Spleen (tissue), 7 donors: ENCODE results near the gene TRPV4.

Source experiments
- CTCF ChIP-seq, 11 experiments: fragments of 200-600 bp in 7 of 11; fragments of 450-650 bp in 4 of 11; sonication (generic) in 4 of 11; IDR thresholded peaks in 8 of 11; conservative IDR thresholded peaks in 3 of 11; 1 replicate in 7 of 11; 2 replicates in 4 of 11; pipeline versions ENCODE4 v1.4.0 to v1.8.0; 2016 to 2021; ENCODE audit warnings: antibody characterized with exemption in 11 of 11, inconsistent platforms in 4 of 11, mild to moderate bottlenecking in 1 of 11
- POLR2A ChIP-seq, 3 donors: fragments of 450-650 bp; IDR thresholded peaks; one replicate each; pipeline ENCODE4 v1.5.1; 2017; ENCODE audit warnings: antibody characterized with exemption in 3 of 3, mild to moderate bottlenecking in 1 of 3
- donor health status: DM: no; HTN: no; CAD: no; lungs with moderate emphysema.
- donor health status: DM: no; HTN: no; CAD: no.
- donor health status: DM: no; HTN: no; CAD: no.

DNA sequence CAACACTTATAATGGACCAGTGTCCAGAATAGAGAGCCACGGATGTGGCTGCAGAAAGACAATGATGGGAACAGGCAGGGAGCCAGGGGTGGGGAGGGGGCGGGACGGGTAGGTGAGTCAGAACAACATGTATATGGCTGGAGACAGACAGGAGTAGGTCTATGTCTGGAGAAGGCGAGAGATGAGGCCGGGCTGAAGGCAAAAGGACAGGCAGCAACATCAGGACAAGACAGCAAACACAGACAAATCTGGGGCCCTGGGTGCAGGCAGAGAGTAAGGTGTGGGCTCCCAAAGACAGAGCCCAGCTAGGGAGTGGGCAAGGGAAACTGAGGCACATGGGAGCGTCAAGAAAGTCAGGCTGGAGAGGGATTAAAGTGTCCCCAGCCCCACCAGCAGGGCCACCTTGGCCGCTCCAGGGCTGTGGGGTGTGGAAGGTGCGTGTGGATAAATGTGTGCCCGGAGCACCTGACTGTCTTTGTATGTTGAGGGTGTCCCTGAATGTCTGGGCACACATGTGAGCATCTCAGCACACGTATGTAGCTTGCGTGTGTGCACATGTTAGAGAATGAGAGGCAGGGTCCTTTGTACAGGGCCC is 75.4 kb downstream of the TRPV4 start:
- TF ChIP-seq POLR2A (IDR thresholded peaks at IDR 0.05) (no peak), CTCF (IDR thresholded peaks at IDR 0.05 in 8 of 11, conservative IDR thresholded peaks at IDR 0.05 in 3 of 11) (no peak)
